ENCODE measurements around the gene PYGM.
"Not testable (repeated sequence)": the region's sequence is repeated elsewhere in the genome, so short reads cannot be mapped to it uniquely, and the experiment has no call there.

The PYGM gene

DNA sequence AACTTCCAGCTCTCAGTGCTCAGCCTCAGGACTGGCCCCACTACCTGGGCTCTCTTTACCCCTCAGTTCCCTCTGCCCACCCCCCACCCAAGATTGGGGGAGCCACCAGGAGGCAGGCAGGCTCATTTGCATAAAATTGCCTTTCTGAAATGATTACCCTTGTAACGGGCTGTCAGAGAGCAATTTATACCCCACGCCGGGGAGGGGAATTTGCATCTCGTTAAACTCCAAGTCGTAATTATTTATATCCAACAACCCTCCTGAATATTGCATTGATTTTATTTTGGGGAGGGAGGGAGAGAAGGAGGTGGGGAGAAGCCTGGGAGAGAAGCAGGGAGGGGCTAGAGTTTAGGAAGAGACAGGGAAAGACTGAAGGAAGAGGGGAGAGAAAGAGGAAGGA lies 45.1 kb downstream of the PYGM start:
- no peak for DNase-seq

DNA sequence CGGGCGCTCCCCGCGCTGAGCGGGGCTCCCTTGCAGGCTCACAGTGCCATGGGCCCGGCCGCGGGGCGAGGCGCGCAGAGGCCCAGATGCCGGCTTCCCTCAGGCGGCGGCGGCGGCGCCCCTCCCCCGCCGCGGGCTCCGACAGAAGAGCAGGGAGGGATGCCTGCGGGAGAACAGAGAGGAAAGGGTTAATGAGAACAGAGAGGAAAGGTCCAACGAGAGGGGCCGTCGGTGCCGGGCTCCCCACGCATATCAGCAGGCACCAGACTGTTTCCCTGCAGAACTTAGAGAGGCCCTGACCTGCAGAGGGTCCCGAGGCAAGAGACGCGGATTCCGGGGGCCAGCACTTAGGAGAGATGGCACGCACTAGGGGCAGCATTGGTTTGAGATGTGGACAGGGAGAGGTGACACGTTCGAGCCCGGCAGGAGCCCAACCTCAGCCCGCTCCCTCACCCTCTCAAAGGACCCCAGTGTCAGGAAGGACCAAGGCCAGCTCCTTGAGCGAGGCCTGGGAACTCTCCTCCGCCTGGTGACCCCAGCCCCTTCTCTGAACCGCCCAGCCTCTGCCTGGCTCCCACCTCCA lies 45.9 kb downstream of the PYGM start:
- no peak for DNase-seq

GRCh38 chr11:64713016-64713707 lies 46.6 kb downstream of the PYGM start:
- DNase-seq, result no peak

DNA sequence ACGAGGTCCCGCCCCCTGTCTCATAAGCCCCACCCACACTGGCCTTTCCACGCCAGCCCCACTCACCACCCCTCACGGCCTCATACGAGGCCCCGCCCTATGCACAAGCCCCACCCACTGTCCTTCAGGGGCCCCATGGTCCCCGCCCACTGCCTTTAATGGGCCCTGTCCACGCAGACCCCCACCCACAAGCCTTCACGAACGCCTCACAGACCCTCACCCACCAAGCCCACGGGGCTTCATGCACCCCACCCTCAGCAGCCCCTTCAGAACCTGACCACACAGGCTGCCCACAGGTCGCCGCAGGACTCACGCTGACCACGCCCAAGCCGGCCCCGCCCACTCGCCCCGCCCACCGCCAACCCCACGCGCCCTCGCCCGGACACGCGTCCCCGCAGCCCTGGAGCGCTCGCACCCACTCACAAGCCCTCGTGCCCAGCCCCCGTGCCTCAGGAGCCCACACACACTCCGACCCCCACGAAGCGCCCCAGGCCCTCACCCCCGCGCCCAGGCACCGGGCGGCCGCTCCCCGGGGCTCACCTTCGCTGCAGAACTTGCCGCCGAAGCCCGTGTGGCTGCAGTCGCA lies 47.3 kb downstream of the PYGM start:
- no peak for DNase-seq

DNA sequence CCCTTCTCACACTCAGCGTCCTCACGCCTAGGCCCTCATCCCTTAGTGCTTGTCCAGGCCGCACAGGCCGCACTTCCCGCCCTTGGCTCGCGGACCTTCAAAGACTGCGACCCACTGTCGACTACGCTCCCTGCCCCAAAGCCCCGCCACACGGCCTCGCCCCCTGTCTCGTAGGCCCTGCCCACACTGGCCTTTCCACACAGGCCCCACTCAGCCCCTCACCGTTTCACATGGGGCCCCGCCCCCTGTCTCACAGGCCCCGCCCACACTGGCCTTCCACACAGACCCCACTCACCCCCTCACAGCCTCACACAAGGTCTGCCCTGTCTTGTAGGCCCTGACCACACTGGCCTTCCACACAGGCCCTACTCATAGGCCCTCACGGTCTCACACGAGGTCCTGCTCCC lies 47.8 kb downstream of the PYGM start:
- no peak for DNase-seq

- DNase-seq, result no peak
Measured at GRCh38 chr11:64711138-64711955, 48.4 kb downstream of the PYGM start.

- no peak for DNase-seq
Measured at GRCh38 chr11:64710418-64711137, 49.2 kb downstream of the PYGM start.

- no peak for DNase-seq
Measured at GRCh38 chr11:64705501-64705900, 54.3 kb downstream of the PYGM start.

DNA sequence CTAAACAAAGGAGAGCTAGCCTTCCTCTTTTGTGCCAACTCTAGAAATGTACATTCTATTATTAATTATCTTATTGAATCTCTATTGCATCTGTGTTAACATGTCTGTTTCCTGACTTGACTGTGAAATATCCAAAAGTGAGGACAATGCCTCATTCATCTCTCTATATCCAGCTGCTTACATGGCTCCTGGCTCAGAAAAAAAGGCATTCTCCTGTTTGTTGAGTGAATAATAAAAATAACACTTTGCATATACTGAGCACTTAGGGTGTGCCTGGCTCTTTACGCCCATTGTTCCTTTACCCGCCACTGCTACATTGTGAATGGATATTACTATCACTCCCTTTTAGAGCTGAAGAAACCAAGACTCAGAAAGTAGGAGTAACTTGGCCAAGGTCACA lies 56.7 kb downstream of the PYGM start:
- no peak for DNase-seq

GRCh38 chr11:64701956-64702355 lies 57.8 kb downstream of the PYGM start:
- not testable (repeated sequence) for DNase-seq

DNA sequence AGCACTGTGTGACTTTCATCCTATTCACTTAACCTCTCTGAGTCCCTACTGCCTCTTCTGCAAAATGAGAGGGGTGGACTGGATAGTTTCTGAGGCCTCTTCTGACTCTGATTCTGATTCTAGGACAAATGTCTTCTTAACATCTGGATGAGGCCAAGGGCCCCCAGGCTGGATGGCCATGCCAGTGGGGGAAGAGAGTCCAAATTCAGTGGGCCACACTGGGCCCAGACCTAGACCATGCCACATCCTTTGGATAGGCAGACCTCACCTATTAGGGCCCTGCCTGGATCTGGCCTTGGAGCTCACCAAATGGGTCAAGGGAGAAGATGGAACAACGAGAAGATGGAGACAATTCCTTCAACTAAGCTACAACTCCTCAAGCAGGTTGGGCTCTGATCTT lies 61.3 kb downstream of the PYGM start:
- DNase-seq, result no peak

DNA sequence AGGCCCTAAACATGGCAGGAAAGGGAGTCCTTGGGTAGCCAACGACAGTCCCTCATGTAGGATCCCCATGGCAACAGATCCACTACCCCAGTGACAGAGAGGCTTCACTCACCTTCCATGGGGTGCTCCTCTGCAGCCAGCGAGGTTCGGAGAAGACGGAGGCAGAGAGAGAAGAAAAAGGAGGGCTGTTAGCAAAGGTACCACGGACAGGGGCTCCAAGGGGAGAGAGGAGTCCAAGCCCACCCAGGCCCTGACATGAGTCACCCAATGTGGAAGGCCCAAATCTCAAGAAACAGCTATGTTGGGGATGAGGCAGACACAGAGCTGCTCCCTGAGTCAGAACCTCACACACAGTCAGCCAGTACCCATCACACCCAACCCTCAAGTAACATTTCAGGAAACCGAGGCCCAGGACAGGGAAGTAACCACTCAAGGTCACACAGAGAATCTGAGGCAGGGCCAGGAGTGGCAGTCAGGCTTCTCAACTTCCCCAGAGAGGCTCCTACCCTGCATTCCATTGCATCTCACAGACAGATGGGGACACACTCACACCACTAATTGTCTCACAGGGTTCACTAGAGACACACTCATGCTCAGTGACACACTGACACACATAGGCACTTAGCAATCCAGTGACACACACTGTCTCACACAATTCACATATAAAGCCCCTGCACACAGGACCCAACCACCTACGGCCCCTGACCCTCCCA lies 62.0 kb downstream of the PYGM start:
- no peak for DNase-seq

Data from stimulated activated CD4-positive, alpha-beta T cell treated with anti-CD3 and anti-CD28 coated beads, Interleukin-4, amount 100 ng/mL, for 24 hours (primary cell).